Fibroblast of lung (primary cell): Measurements from ENCODE around the gene PIEZO2. TPM values are rescaled to one million over a fixed set of nuclear protein-coding genes. Genes with fewer than 3 reads are reported as not detected.
"Not testable (repeated sequence)": the region's sequence is repeated elsewhere in the genome, so short reads cannot be mapped to it uniquely, and the experiment has no call there.

Experiments used
- DNase-seq, 2 donors: peaks; one replicate each; pipeline versions ENCODE4 v3.0.0 to v3.0.0-alpha.2; 2010; ENCODE audit warnings: low read depth in 2 of 2
- H2AFZ ChIP-seq: 2 replicates; pipeline ENCODE4 v1.5.1; 2012; ENCODE audit warnings: low read length, control low read depth, inconsistent platforms
- H3K27ac ChIP-seq: 2 replicates; pipeline ENCODE4 v1.5.1; 2011; ENCODE audit warnings: low read length, control low read depth; ENCODE audit not compliant: insufficient read depth
- H3K27me3 ChIP-seq: 2 replicates; pipeline ENCODE4 v1.5.1; 2011; ENCODE audit warnings: mild to moderate bottlenecking, low read length; ENCODE audit not compliant: control insufficient read depth, insufficient read depth
- H3K36me3 ChIP-seq: 2 replicates; pipeline ENCODE4 v1.5.1; 2011; ENCODE audit warnings: low read length; ENCODE audit not compliant: control insufficient read depth, insufficient read depth
- H3K4me1 ChIP-seq: 2 replicates; pipeline ENCODE4 v1.5.1; 2011; ENCODE audit warnings: low read length; ENCODE audit not compliant: control insufficient read depth, insufficient read depth; ENCODE audit errors: extremely low read depth
- H3K4me2 ChIP-seq: 2 replicates; pipeline ENCODE4 v1.5.1; 2011; ENCODE audit warnings: low read length, control low read depth; ENCODE audit not compliant: insufficient read depth; ENCODE audit errors: extremely low read depth
- H3K4me3 ChIP-seq, 4 experiments: fragments of 200-600 bp in 1 of 4; sonication (generic) in 1 of 4; replicated peaks in 1 of 4; 2 replicates each; pipeline ENCODE4 v1.5.1; 2011 to 2016; ENCODE audit warnings: low read length in 4 of 4, low read depth in 3 of 4, mild to moderate bottlenecking in 3 of 4, control low read depth in 2 of 4, inconsistent platforms in 1 of 4, mixed read lengths in 1 of 4; ENCODE audit not compliant: insufficient read depth in 1 of 4; ENCODE audit errors: control extremely low read depth in 1 of 4
- H3K79me2 ChIP-seq: 2 replicates; pipeline ENCODE4 v1.5.1; 2012; ENCODE audit warnings: mild to moderate bottlenecking, low read length, inconsistent platforms; ENCODE audit not compliant: control insufficient read depth, insufficient read depth
- H3K9ac ChIP-seq: 2 replicates; pipeline ENCODE4 v1.5.1; 2011; ENCODE audit warnings: mild to moderate bottlenecking, low read length, control low read depth; ENCODE audit not compliant: insufficient read depth
- H3K9me3 ChIP-seq: 2 replicates; pipeline ENCODE4 v1.5.1; 2012; ENCODE audit warnings: low read depth, low read length; ENCODE audit not compliant: control insufficient read depth, insufficient read depth
- H4K20me1 ChIP-seq: 2 replicates; pipeline ENCODE4 v1.5.1; 2011; ENCODE audit warnings: low read length; ENCODE audit not compliant: control insufficient read depth, insufficient read depth; ENCODE audit errors: extremely low read depth
- EZH2 ChIP-seq: IDR thresholded peaks from 2 replicates; pipeline ENCODE4 v1.5.1; 2012; ENCODE audit warnings: low read length, control low read depth, mild to moderate bottlenecking; ENCODE audit errors: missing control alignments
- polyA plus RNA-seq, 2 donors: library from polyadenylated mRNA; depleted of rRNA in 1 of 2; stranded (reverse) in 1 of 2; unstranded in 1 of 2; fragments of >200 nt; gene quantifications; 2 replicates each; pipeline ENCODE4 v1.2.1, GENCODE V29; 2011 to 2012; ENCODE audit warnings: missing spikeins in 1 of 2
- total RNA-seq: library from RNA; depleted of rRNA; stranded (reverse); fragments of >200 nt; gene quantifications from 2 replicates; pipeline ENCODE4 v1.2.1, GENCODE V29; 2014
- TF ChIP-seq, protein P1 (sequence below), 2 donors: IDR thresholded peaks in 1 of 2; conservative IDR thresholded peaks in 1 of 2; 1 replicate in 1 of 2; 2 replicates in 1 of 2; pipeline ENCODE4 v1.5.1; 2011 to 2012; ENCODE audit warnings: low read length in 2 of 2, control low read depth in 1 of 2, inconsistent platforms in 1 of 2, low read depth in 1 of 2, mild to moderate bottlenecking in 1 of 2

PIEZO2 gene
- total and polyA plus RNA-seq, 2 donors (not counting 1 experiment from before 2014, with no cell fraction given) = 1.2 to 6.6 TPM

DNA sequence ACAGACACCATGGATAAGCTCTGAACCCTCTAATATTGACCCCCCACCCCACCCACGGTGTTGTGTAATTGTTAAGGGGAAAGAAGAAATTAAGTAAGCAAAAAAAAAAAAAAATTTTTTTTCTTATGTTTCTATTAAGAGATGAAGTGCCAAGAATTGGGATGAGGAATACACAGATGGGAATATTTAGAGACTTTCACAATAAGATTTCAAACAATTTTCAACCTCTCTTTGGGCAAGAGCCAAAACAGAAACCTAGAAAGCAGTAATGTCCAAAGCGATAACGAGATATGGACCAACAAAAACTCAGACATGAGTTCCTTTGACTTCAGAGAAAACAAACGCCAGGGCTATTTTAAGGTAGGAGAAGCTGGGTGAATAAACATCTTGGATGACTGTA is 14.4 kb downstream of the PIEZO2 start:
- Histone ChIP-seq H3K36me3 (no peaks in the 10 kb centered on the region), H3K9me3 (no peaks in the 10 kb centered on the region), H3K9ac (no peak overlapping the region), H2AFZ (no peak overlapping the region), H3K4me2 (no peak overlapping the region), H3K27ac (no peak overlapping the region), H4K20me1 (no peaks in the 10 kb centered on the region), H3K79me2 (no peaks in the 10 kb centered on the region), H3K4me3 (no peak overlapping the region), H3K27me3 (no peaks in the 10 kb centered on the region), H3K4me1 (no peaks in the 10 kb centered on the region)
- DNase-seq = no peak
- TF ChIP-seq EZH2 = no peak
- TF ChIP-seq, protein P1, sequence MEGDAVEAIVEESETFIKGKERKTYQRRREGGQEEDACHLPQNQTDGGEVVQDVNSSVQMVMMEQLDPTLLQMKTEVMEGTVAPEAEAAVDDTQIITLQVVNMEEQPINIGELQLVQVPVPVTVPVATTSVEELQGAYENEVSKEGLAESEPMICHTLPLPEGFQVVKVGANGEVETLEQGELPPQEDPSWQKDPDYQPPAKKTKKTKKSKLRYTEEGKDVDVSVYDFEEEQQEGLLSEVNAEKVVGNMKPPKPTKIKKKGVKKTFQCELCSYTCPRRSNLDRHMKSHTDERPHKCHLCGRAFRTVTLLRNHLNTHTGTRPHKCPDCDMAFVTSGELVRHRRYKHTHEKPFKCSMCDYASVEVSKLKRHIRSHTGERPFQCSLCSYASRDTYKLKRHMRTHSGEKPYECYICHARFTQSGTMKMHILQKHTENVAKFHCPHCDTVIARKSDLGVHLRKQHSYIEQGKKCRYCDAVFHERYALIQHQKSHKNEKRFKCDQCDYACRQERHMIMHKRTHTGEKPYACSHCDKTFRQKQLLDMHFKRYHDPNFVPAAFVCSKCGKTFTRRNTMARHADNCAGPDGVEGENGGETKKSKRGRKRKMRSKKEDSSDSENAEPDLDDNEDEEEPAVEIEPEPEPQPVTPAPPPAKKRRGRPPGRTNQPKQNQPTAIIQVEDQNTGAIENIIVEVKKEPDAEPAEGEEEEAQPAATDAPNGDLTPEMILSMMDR (conservative IDR thresholded peaks at IDR 0.05 in 1 of 2, IDR thresholded peaks at IDR 0.05 in 1 of 2; ENCODE audit: low read depth in 1 of 2, low read length in 2 of 2) = no peak

DNA sequence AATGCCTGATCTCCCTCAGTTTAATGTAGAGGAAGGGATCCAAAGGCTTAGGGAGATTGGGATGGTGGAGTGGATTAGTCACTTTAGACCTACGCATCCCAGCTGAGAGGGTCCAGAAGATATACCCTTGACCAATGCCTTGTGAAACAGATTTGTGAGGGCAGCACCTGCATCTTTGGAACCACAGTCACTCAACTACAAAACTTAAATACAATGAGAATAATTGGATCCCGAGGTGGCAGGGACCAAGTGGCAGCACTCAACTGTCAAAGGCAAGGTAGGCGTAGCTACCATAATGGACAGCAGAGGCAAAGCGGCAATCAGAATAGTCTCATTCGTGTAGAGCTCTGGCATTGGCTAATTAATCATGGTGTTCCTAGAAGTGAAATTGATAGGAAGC is 20.3 kb downstream of the PIEZO2 start:
- H3K27ac ChIP-seq, H3K36me3 ChIP-seq, H2AFZ ChIP-seq, H3K4me2 ChIP-seq, H3K79me2 ChIP-seq, DNase-seq, H3K4me1 ChIP-seq, H4K20me1 ChIP-seq, H3K9ac ChIP-seq, H3K4me3 ChIP-seq, H3K27me3 ChIP-seq, H3K9me3 ChIP-seq: not testable (repeated sequence)

DNA sequence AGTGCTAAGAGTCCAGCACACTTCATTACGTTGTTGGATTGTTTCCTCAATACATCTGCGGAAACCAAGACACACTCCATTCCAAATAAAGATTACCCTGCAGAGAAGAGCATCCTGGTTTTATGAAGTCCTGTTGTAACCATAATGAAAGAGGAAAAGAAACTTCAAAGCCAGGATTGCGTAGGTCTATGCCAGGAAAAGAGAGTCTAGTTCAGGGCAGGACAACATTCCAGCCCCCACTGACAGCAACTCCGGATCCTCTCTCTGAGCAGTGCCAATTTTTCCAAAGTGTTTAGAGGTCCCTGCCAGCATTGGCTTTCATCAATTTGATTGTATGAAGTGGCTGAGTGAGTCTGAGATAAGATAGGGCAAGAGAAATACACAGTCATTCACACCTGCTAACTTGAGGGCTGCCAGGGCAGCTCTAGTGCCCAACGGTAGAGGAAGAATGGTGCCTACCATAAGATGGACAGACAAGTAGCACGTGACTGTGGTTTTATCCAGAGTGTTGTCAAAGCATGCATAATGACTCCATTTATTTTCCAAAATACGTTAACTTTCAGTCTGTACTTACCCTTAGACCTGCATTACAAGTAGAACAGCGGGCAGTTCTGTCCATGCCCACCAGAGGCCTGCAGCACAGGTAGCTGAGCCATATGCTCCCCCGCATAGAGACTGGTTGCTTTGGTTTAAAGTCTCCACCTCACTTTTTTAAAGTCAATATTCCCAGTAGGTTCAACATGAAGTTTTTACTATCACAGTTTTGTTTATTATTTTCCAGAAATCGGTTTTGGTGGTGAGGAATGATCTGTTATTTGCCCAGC is 23.7 kb downstream of the PIEZO2 start:
- H3K4me2 ChIP-seq = no peak overlapping the region
- peak in 1 of 2 donors; percentile 49 for DNase-seq
- H3K79me2 ChIP-seq = no peaks in the 10 kb centered on the region
- H2AFZ ChIP-seq = no peak overlapping the region
- no peak for TF ChIP-seq EZH2
- TF ChIP-seq, protein P1 (conservative IDR thresholded peaks at IDR 0.05 in 1 of 2, IDR thresholded peaks at IDR 0.05 in 1 of 2; ENCODE audit: low read depth in 1 of 2, low read length in 2 of 2) = no peak
- H3K9me3 ChIP-seq = no peaks in the 10 kb centered on the region
- no peaks in the 10 kb centered on the region for H4K20me1 ChIP-seq
- H3K9ac ChIP-seq = no peak overlapping the region
- H3K27me3 ChIP-seq = no peaks in the 10 kb centered on the region
- no peak overlapping the region for H3K27ac ChIP-seq
- no peaks in the 10 kb centered on the region for H3K36me3 ChIP-seq
- H3K4me1 ChIP-seq = no peaks in the 10 kb centered on the region
- no peak overlapping the region for H3K4me3 ChIP-seq
